ENCODE measurements around the gene NCK2. TPM values are rescaled to one million over a fixed set of nuclear protein-coding genes. Genes with fewer than 3 reads are reported as not detected.

Gene NCK2
- total and polyA plus RNA-seq, 10 of the 15 experiments (the other 5 are each of a cell fraction or from before 2014, with no cell fraction given): 1.2 to 30.9 (median 14.1) TPM

GRCh38 chr2:105801961-105802360 lies 57.2 kb downstream of the NCK2 start:
- Histone ChIP-seq H3K79me2 (ENCODE audit: control insufficient read depth, insufficient read depth, low read length) (peaks cover 91% of the 10 kb centered on the region), H3K4me1 (ENCODE audit: control insufficient read depth, insufficient read depth, low read length) (peaks cover 73% of the 10 kb centered on the region), H3K27me3 (replicated peaks in 1 of 2; ENCODE audit: control insufficient read depth in 2 of 2, insufficient read depth in 2 of 2, low read length in 1 of 2) (no peaks in the 10 kb centered on the region), H3K4me3 (no peak overlapping the region), H3K9me3 (replicated peaks; ENCODE audit: control insufficient read depth, insufficient read depth, low read length) (no peaks in the 10 kb centered on the region), H3K4me2 (ENCODE audit: control insufficient read depth, insufficient read depth) (peak overlapping the region; percentile 76), H3K9ac (ENCODE audit: control insufficient read depth, insufficient read depth, low read length) (no peak overlapping the region), H3K27ac (ENCODE audit: control insufficient read depth, insufficient read depth) (peak overlapping the region; percentile 72), H2AFZ (ENCODE audit: control insufficient read depth, low read depth, low read length) (no peak overlapping the region), H3K36me3 (ENCODE audit: control insufficient read depth in 2 of 2, insufficient read depth in 2 of 2, low read length in 1 of 2) (peaks cover 0 to 3% of the 10 kb centered on the region in 2 experiments; a peak in 1 of 4 replicates), H4K20me1 (ENCODE audit: control insufficient read depth, insufficient read depth) (no peaks in the 10 kb centered on the region)
- ATAC-seq (no peak), DNase-seq (ENCODE audit: low read depth, low spot score) (no peak), FAIRE-seq (no peak)
- WGBS (ENCODE audit: insufficient coverage, insufficient replicate concordance, low lambda C conversion rate, missing lambda C conversion rate): 71% methylated on average over 4 of the region's 4 CpGs
- TF ChIP-seq YY1 (IDR thresholded peaks at IDR 0.05; ENCODE audit: low read depth, low read length) (no peak), RCOR1 (conservative IDR thresholded peaks at IDR 0.05; ENCODE audit: low read depth, low read length) (no peak), CTCF (IDR thresholded peaks at IDR 0.05 in 2 of 3, conservative IDR thresholded peaks at IDR 0.05 in 1 of 3; ENCODE audit: control insufficient read depth in 2 of 3, extremely low read depth in 1 of 3, insufficient read depth in 1 of 3, low read depth in 3 of 3, low read length in 3 of 3) (no peak), WRNIP1 (IDR thresholded peaks at IDR 0.05; ENCODE audit: borderline replicate concordance, low read depth, low read length) (no peak), NFYA (IDR thresholded peaks at IDR 0.05; ENCODE audit: borderline replicate concordance, low read depth, low read length) (no peak), KDM1A (IDR thresholded peaks at IDR 0.05; ENCODE audit: borderline replicate concordance) (no peak), POLR2AphosphoS2 (IDR thresholded peaks at IDR 0.05; ENCODE audit: low read depth, low read length) (no peak), RELB (IDR thresholded peaks at IDR 0.05; ENCODE audit: low read depth) (no peak), SIX5 (IDR thresholded peaks at IDR 0.05; ENCODE audit: low read depth, low read length, severe bottlenecking) (no peak), NR2F1 (conservative IDR thresholded peaks at IDR 0.05) (no peak), ZNF384 (IDR thresholded peaks at IDR 0.05; ENCODE audit: borderline replicate concordance, low read depth, low read length) (no peak), FOXK2 (IDR thresholded peaks at IDR 0.05) (no peak), EED (IDR thresholded peaks at IDR 0.05; ENCODE audit: low read depth) (no peak), CEBPB (IDR thresholded peaks at IDR 0.05; ENCODE audit: borderline replicate concordance in 1 of 2, low read depth in 2 of 2, low read length in 2 of 2) (no peak), ZNF207 (IDR thresholded peaks at IDR 0.05; ENCODE audit: borderline replicate concordance) (no peak), ZNF274 (IDR thresholded peaks at IDR 0.05; ENCODE audit: insufficient read depth, insufficient read length) (no peak), MYC (IDR thresholded peaks at IDR 0.05; ENCODE audit: insufficient read depth, insufficient read length, insufficient replicate concordance, low read length, severe bottlenecking) (no peak), MXI1 (IDR thresholded peaks at IDR 0.05; ENCODE audit: low read depth, low read length) (no peak)
- SMC1A ChIA-PET (ENCODE audit: uncharacterized antibody, unreplicated experiment): interaction anchor here (0.6 to 9.9 kb wide), 5 partner anchors 10 to 168 kb away, joined by 4 to 93 read pairs (median 23); no protein-coding TSS in a partner anchor
- intact Hi-C loops (cut with micrococcal nuclease; ENCODE audit: unreplicated experiment) (loop anchor here (2.0 kb wide), 2 partner anchors 33 to 55 kb away; no protein-coding TSS in a partner anchor), in situ Hi-C loops (cut with MboI) (no loop called here)
- POLR2A ChIA-PET: interaction anchor here (0.7 to 3.0 kb wide), 3 partner anchors 10 to 73 kb away, joined by 3 to 18 read pairs (median 3); no protein-coding TSS in a partner anchor
- RAD21 ChIA-PET (ENCODE audit: unreplicated experiment): interaction anchor here (1.9 to 3.3 kb wide), 4 partner anchors 10 to 72 kb away, joined by 6 to 28 read pairs (median 10); no protein-coding TSS in a partner anchor
- no TSS peak for BruUV-seq (replicated peaks)
- CTCF ChIA-PET: interaction anchor here (0.7 kb wide), 1 partner anchor 65 kb away, joined by 3 read pairs; no protein-coding TSS in a partner anchor

Data from GM12878 (cell line).